GM12874 (cell line): ENCODE measurements around the gene CKAP5.

ENCODE experiments used
- CTCF ChIP-seq: IDR thresholded peaks from 2 replicates; pipeline ENCODE4 v1.5.1; 2011; ENCODE audit warnings: low read depth, mild to moderate bottlenecking, control low read depth, low read length, moderate library complexity; ENCODE audit not compliant: insufficient read depth

Gene CKAP5

GRCh38 chr11:46889689-46890475 is 43.8 kb upstream of the CKAP5 start:
- peak; percentile 81 for TF ChIP-seq CTCF

GRCh38 chr11:46889251-46889650 is 43.2 kb upstream of the CKAP5 start:
- no peak for TF ChIP-seq CTCF

- no peak for TF ChIP-seq CTCF
Measured at GRCh38 chr11:46888636-46889035, 42.6 kb upstream of the CKAP5 start.

GRCh38 chr11:46886211-46886610 is 40.1 kb upstream of the CKAP5 start:
- no peak for TF ChIP-seq CTCF

GRCh38 chr11:46879056-46879585 is 33.0 kb upstream of the CKAP5 start:
- no peak for TF ChIP-seq CTCF

- no peak for TF ChIP-seq CTCF
Measured at GRCh38 chr11:46877580-46877979, 31.5 kb upstream of the CKAP5 start.

GRCh38 chr11:46876471-46876870 is 30.4 kb upstream of the CKAP5 start:
- no peak for TF ChIP-seq CTCF
